GM23338 (cell line): ENCODE measurements around the gene KDM4C. TPM values are rescaled to one million over a fixed set of nuclear protein-coding genes. Genes with fewer than 3 reads are reported as not detected.

Source experiments
- ATAC-seq: fragments of 200-7000 bp; cut with Tn5 transposase; 3 replicates; pipeline ENCODE4 v1.9.1; 2020
- DNase-seq: peaks from one replicate; pipeline ENCODE4 v3.0.0-alpha.2; 2015; ENCODE audit warnings: low spot score
- H2AFZ ChIP-seq: fragments of 200-600 bp; sonication (generic); 2 replicates; pipeline ENCODE4 v1.8.0; 2016; ENCODE audit warnings: antibody characterized with exemption, mild to moderate bottlenecking, moderate library complexity
- H3F3A ChIP-seq: fragments of 200-600 bp; sonication (generic); replicated peaks from 2 replicates; pipeline ENCODE4 v1.8.0; 2017; ENCODE audit warnings: antibody characterized with exemption, mixed run types, low read depth
- H3K27ac ChIP-seq: fragments of 200-600 bp; sonication (generic); 2 replicates; pipeline ENCODE4 v1.6.1; 2016; ENCODE audit warnings: low read depth
- H3K27me3 ChIP-seq: fragments of 200-600 bp; sonication (generic); 2 replicates; pipeline ENCODE4 v1.8.0; 2016; ENCODE audit warnings: mild to moderate bottlenecking, mixed run types, moderate library complexity; ENCODE audit not compliant: insufficient read depth
- H3K36me3 ChIP-seq: fragments of 200-600 bp; sonication (generic); 2 replicates; pipeline ENCODE4 v1.8.0; 2016; ENCODE audit warnings: mild to moderate bottlenecking; ENCODE audit not compliant: insufficient read depth
- H3K4me1 ChIP-seq: fragments of 200-600 bp; sonication (generic); 2 replicates; pipeline ENCODE4 v1.8.0; 2016; ENCODE audit warnings: mild to moderate bottlenecking, moderate library complexity; ENCODE audit not compliant: insufficient read depth
- H3K4me2 ChIP-seq: fragments of 200-600 bp; sonication (generic); 2 replicates; pipeline ENCODE4 v1.7.1; 2017; ENCODE audit warnings: mixed run types
- H3K4me3 ChIP-seq: fragments of 200-600 bp; sonication (generic); 2 replicates; pipeline ENCODE4 v1.6.1; 2016; ENCODE audit warnings: mixed run types
- H3K79me2 ChIP-seq: fragments of 200-600 bp; sonication (generic); replicated peaks from 2 replicates; pipeline ENCODE4 v1.8.0; 2017; ENCODE audit warnings: mild to moderate bottlenecking; ENCODE audit not compliant: insufficient read depth
- H3K9me2 ChIP-seq: fragments of 200-600 bp; sonication (generic); 2 replicates; pipeline ENCODE4 v1.8.0; 2017; ENCODE audit not compliant: insufficient read depth
- H4K20me1 ChIP-seq: fragments of 200-600 bp; sonication (generic); replicated peaks from 2 replicates; pipeline ENCODE4 v1.8.0; 2017; ENCODE audit warnings: mild to moderate bottlenecking; ENCODE audit not compliant: insufficient read depth
- H3K27ac Mint-ChIP-seq: 2 replicates; pipeline ENCODE4 v1.8.0; 2020; ENCODE audit warnings: inconsistent platforms, mild to moderate bottlenecking, moderate library complexity, mixed read lengths
- H3K27me3 Mint-ChIP-seq: 3 replicates; pipeline ENCODE4 v1.8.0; 2022; ENCODE audit warnings: low read depth, mild to moderate bottlenecking, moderate library complexity, mixed read lengths, inconsistent platforms; ENCODE audit not compliant: insufficient read depth, poor library complexity
- H3K36me3 Mint-ChIP-seq: 3 replicates; pipeline ENCODE4 v1.8.0; 2021; ENCODE audit warnings: low read depth, mild to moderate bottlenecking, inconsistent platforms, moderate library complexity, mixed read lengths
- H3K4me1 Mint-ChIP-seq: 3 replicates; pipeline ENCODE4 v1.8.0; 2020; ENCODE audit warnings: mild to moderate bottlenecking, inconsistent platforms, mixed read lengths
- H3K4me3 Mint-ChIP-seq: 3 replicates; pipeline ENCODE4 v1.8.0; 2021; ENCODE audit warnings: moderate library complexity, mild to moderate bottlenecking, inconsistent platforms, mixed read lengths
- H3K9me3 Mint-ChIP-seq: 3 replicates; pipeline ENCODE4 v1.8.0; 2020; ENCODE audit warnings: moderate library complexity, mild to moderate bottlenecking, inconsistent platforms, mixed read lengths
- CREB1 ChIP-seq: fragments of 250-450 bp; sonication (Bioruptor Pico); IDR thresholded peaks from 2 replicates; pipeline ENCODE4 v1.5.0; 2020; ENCODE audit warnings: low read depth, mild to moderate bottlenecking, moderate library complexity
- EZH2 ChIP-seq: fragments of 200-600 bp; sonication (generic); IDR thresholded peaks from one replicate; pipeline ENCODE4 v1.8.0; 2017; ENCODE audit warnings: antibody characterized with exemption, mild to moderate bottlenecking, low read depth; ENCODE audit not compliant: unreplicated experiment
- JUNB ChIP-seq: IDR thresholded peaks from one replicate; pipeline ENCODE4 v1.6.1; 2016; ENCODE audit warnings: antibody characterized with exemption; ENCODE audit not compliant: unreplicated experiment
- NANOG ChIP-seq: IDR thresholded peaks from 2 replicates; pipeline ENCODE4 v1.6.1; 2016; ENCODE audit warnings: antibody characterized with exemption, borderline replicate concordance
- POLR2AphosphoS5 ChIP-seq: IDR thresholded peaks from 2 replicates; pipeline ENCODE4 v1.6.1; 2016; ENCODE audit warnings: antibody characterized with exemption, low read depth
- STAT1 ChIP-seq: IDR thresholded peaks from one replicate; pipeline ENCODE4 v1.6.1; 2016; ENCODE audit warnings: antibody characterized with exemption; ENCODE audit not compliant: unreplicated experiment
- ZNF114 ChIP-seq: fragments of 250-450 bp; sonication (Bioruptor Pico); IDR thresholded peaks from 2 replicates; pipeline ENCODE4 v1.5.0; 2020; ENCODE audit warnings: mild to moderate bottlenecking, moderate library complexity
- ZNF331 ChIP-seq: fragments of 250-450 bp; sonication (Bioruptor Pico); IDR thresholded peaks from 2 replicates; pipeline ENCODE4 v1.5.0; 2020; ENCODE audit warnings: low read depth, mild to moderate bottlenecking, moderate library complexity
- polyA plus RNA-seq: library from polyadenylated mRNA; unstranded; fragments of >200 nt; fragmentation: Nextera tagmentation; extraction: Ambion mirVana; gene quantifications from 2 replicates; pipeline ENCODE4 v1.2.1, GENCODE V29; 2016
- total RNA-seq: library from RNA; depleted of rRNA; stranded (reverse); fragments of >200 nt; shearing (Covaris generic); gene quantifications from 2 replicates; pipeline ENCODE4 v1.2.3, GENCODE V29; 2014
- TF ChIP-seq, protein P1 (sequence below): IDR thresholded peaks from one replicate; pipeline ENCODE4 v1.6.1; 2018; ENCODE audit warnings: antibody characterized with exemption; ENCODE audit not compliant: unreplicated experiment
- TF ChIP-seq, protein P2 (sequence below): fragments of 250-450 bp; sonication (Bioruptor Pico); IDR thresholded peaks from 2 replicates; pipeline ENCODE4 v1.5.0; 2020; ENCODE audit warnings: mild to moderate bottlenecking, moderate library complexity

The KDM4C gene
- total and polyA plus RNA-seq, 2 experiments from 2014 or later: 12.0 to 43.8 TPM

DNA sequence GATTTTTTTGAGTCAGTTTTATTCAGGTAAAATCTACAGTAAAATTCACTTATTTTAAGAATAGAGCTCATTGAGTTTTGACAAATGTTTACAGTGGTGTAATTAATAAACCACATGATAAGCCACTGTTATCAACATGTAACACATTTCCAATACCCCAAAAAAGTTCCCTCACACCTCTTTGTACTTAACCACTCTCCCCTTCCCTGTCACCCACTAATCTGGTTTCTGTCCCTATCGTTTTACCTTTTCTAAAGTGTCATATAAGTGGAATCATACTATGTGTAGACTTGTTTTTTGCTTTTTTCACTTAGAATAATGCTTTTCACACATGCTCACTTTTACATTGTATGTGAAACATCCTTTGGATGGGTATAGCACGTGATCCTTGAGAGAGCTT is 127.2 kb downstream of the KDM4C start:
- Mint-ChIP-seq H3K4me1 (peaks cover 8% of the 10 kb centered on the region), H3K36me3 (no peaks in the 10 kb centered on the region; the same call in 2 of the 3 replicates), H3K27ac (no peak overlapping the region), H3K27me3 (no peaks in the 10 kb centered on the region), H3K4me3 (no peak overlapping the region), H3K9me3 (no peaks in the 10 kb centered on the region)
- Histone ChIP-seq H3K4me1 (no peaks in the 10 kb centered on the region), H3K4me2 (no peak overlapping the region), H4K20me1 (no peaks in the 10 kb centered on the region; the same call in 1 of the 2 replicates), H3K27ac (no peak overlapping the region), H3K79me2 (0 out of 2 replicates have a peak, but pooled peaks cover 4% of the 10 kb centered on the region), H2AFZ (no peak overlapping the region), H3F3A (no peaks in the 10 kb centered on the region), H3K9me2 (no peaks in the 10 kb centered on the region), H3K4me3 (no peak overlapping the region), H3K36me3 (no peaks in the 10 kb centered on the region), H3K27me3 (no peaks in the 10 kb centered on the region)
- no peak for DNase-seq
- ATAC-seq: no peak
- TF ChIP-seq JUNB (no peak), CREB1 (CRISPR knock-in tag) (no peak), ZNF114 (no peak), STAT1 (no peak), NANOG (no peak), POLR2AphosphoS5 (no peak), EZH2 (no peak), ZNF331 (CRISPR knock-in tag) (no peak)
- TF ChIP-seq, protein P1, sequence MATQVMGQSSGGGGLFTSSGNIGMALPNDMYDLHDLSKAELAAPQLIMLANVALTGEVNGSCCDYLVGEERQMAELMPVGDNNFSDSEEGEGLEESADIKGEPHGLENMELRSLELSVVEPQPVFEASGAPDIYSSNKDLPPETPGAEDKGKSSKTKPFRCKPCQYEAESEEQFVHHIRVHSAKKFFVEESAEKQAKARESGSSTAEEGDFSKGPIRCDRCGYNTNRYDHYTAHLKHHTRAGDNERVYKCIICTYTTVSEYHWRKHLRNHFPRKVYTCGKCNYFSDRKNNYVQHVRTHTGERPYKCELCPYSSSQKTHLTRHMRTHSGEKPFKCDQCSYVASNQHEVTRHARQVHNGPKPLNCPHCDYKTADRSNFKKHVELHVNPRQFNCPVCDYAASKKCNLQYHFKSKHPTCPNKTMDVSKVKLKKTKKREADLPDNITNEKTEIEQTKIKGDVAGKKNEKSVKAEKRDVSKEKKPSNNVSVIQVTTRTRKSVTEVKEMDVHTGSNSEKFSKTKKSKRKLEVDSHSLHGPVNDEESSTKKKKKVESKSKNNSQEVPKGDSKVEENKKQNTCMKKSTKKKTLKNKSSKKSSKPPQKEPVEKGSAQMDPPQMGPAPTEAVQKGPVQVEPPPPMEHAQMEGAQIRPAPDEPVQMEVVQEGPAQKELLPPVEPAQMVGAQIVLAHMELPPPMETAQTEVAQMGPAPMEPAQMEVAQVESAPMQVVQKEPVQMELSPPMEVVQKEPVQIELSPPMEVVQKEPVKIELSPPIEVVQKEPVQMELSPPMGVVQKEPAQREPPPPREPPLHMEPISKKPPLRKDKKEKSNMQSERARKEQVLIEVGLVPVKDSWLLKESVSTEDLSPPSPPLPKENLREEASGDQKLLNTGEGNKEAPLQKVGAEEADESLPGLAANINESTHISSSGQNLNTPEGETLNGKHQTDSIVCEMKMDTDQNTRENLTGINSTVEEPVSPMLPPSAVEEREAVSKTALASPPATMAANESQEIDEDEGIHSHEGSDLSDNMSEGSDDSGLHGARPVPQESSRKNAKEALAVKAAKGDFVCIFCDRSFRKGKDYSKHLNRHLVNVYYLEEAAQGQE: no peak
- TF ChIP-seq, protein P2, sequence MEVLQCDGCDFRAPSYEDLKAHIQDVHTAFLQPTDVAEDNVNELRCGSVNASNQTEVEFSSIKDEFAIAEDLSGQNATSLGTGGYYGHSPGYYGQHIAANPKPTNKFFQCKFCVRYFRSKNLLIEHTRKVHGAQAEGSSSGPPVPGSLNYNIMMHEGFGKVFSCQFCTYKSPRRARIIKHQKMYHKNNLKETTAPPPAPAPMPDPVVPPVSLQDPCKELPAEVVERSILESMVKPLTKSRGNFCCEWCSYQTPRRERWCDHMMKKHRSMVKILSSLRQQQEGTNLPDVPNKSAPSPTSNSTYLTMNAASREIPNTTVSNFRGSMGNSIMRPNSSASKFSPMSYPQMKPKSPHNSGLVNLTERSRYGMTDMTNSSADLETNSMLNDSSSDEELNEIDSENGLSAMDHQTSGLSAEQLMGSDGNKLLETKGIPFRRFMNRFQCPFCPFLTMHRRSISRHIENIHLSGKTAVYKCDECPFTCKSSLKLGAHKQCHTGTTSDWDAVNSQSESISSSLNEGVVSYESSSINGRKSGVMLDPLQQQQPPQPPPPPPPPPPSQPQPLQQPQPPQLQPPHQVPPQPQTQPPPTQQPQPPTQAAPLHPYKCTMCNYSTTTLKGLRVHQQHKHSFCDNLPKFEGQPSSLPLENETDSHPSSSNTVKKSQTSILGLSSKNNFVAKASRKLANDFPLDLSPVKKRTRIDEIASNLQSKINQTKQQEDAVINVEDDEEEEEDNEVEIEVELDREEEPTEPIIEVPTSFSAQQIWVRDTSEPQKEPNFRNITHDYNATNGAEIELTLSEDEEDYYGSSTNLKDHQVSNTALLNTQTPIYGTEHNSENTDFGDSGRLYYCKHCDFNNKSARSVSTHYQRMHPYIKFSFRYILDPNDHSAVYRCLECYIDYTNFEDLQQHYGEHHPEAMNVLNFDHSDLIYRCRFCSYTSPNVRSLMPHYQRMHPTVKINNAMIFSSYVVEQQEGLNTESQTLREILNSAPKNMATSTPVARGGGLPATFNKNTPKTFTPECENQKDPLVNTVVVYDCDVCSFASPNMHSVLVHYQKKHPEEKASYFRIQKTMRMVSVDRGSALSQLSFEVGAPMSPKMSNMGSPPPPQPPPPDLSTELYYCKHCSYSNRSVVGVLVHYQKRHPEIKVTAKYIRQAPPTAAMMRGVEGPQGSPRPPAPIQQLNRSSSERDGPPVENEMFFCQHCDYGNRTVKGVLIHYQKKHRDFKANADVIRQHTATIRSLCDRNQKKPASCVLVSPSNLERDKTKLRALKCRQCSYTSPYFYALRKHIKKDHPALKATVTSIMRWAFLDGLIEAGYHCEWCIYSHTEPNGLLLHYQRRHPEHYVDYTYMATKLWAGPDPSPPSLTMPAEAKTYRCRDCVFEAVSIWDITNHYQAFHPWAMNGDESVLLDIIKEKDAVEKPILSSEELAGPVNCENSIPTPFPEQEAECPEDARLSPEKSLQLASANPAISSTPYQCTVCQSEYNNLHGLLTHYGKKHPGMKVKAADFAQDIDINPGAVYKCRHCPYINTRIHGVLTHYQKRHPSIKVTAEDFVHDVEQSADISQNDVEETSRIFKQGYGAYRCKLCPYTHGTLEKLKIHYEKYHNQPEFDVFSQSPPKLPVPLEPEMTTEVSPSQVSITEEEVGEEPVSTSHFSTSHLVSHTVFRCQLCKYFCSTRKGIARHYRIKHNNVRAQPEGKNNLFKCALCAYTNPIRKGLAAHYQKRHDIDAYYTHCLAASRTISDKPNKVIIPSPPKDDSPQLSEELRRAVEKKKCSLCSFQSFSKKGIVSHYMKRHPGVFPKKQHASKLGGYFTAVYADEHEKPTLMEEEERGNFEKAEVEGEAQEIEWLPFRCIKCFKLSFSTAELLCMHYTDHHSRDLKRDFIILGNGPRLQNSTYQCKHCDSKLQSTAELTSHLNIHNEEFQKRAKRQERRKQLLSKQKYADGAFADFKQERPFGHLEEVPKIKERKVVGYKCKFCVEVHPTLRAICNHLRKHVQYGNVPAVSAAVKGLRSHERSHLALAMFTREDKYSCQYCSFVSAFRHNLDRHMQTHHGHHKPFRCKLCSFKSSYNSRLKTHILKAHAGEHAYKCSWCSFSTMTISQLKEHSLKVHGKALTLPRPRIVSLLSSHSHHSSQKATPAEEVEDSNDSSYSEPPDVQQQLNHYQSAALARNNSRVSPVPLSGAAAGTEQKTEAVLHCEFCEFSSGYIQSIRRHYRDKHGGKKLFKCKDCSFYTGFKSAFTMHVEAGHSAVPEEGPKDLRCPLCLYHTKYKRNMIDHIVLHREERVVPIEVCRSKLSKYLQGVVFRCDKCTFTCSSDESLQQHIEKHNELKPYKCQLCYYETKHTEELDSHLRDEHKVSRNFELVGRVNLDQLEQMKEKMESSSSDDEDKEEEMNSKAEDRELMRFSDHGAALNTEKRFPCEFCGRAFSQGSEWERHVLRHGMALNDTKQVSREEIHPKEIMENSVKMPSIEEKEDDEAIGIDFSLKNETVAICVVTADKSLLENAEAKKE (CRISPR knock-in tag): no peak
